SHP77 (cell line): ENCODE measurements around the gene PALLD.
"Not testable (repeated sequence)": the region's sequence is repeated elsewhere in the genome, so short reads cannot be mapped to it uniquely, and the experiment has no call there.

Experiments used
- DNase-seq, 2 experiments: peaks; one replicate each; lab custom pipeline; 2025; lab: John Stamatoyannopoulos, UW

The PALLD gene

DNA sequence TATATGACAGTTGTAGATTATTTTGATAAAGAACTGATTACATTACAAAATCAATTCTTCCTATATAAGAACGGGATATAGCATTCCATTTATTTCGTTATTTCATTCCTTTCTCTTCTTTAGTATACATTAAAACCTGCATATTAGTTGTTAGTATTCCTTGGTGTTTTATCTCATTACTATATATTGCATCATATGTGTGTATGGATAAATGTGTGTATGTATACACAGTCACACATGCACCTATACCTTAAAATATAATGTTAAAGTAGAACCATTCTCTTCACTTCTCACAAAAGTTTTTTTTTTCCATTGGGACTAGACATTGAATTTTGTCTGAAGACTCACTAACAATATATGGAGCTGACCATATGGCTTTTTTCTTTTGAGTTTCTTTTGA lies 5.3 kb upstream of the PALLD start:
- DNase-seq: no peak

DNA sequence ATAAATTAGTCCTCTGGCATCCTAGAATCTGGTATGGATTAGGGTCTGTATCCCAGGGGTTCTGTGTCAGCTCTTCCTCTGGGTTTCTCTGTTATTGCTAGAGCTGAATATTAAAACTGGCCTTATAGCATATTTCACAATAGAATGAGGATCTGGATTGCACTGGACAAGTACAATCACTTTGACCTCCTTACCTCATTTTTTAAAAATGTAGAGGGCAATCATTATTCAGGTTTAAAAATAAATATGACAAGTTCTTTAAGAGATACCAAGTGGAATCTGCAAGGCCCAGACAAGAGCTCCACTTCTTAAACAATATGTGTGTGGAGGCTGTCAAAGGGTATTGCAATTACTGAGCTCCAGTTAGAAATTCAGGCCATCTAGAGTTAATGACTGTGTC lies 1.4 kb downstream of the PALLD start:
- no peak for DNase-seq

DNA sequence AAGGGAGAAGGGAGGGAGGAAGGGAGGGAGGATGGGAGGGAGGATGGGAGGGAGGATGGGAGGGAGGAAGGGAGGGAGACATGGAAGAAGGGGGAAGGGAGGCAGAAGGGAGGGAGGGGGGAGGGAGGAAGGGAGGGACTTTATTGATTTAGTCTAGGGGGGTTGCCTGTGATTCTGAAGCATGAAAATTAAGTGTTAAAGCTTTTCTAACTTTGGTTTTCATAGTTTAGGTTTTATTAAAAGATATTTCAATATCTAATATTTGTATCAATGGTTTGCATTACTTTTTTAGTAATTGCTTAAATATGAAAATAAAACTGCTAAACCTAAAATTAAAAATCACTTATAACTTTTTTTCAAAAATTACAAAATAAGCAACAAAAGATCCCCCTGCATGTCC lies 2.4 kb downstream of the PALLD start:
- DNase-seq: no peak

DNA sequence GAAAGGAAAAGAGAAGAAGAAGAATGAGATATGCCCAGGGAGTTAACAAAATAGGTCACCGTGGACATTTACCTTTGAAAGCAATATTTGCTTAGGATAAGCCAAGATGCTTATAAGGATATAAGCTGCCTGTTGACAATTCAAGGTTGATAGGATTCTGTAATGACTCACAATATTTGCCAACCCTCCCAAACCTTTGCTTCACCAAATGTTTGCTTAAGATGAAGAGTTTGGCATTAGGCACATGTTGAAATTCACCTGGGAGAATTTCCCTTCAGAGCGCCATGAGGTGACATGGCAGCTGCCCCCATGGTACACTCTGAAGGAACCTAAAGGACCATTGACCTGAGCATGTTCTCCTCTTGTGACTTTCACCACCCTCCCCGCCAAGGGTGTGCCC lies 4.6 kb downstream of the PALLD start:
- peak in 1 of 2 experiments; percentile 1 for DNase-seq

DNA sequence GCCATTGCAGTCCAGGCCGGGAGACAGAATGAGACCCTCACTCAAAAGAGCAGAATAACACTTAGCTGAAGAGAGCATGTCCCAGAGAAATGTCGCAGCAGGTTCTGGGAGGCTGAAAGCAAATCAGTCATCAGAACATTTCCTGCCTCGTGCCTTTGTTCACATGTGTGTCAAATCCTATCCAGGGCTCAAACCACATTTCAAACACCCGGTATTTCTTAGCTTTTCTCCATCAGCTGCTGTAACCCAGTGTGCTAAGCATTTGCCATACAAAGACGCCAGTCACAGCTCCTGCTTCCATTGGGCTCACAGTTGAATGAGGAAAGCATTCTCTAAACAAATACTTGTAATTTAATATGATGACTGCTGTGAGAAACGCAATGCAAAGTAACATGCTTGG lies 6.0 kb downstream of the PALLD start:
- no peak for DNase-seq

DNA sequence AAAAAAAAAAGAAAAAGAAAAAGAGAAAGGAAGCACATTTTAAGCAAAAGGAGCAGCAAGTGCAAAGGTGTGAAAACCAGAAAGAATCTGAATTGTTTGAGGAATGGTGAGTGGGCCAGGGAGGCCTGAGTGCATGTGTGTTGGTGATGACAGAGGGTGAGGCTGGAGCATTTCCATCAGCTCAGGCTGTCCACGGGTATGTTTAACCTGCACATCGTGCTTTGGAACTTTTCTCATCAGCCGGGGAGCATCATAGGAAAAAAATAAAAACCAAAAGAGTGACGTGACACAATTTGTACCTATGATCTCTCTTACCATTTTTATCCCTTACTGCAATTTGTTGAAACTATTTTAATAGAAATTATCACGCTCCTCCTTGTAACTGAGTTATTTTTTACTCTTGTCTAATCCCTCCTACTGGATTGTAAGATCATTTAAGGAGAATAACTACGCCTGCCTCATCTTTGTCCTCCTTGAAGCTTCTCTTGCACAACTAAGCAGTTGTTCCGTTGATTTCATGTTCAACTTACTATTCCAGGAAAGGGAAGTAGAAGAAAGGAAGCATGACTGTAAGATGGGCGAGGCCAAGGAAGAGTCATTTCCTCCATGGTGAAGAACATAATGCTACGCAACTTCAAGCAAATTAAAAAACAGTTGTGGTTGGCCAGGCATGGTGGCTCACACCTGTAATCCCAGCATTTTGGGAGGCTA lies 7.0 kb downstream of the PALLD start:
- no peak for DNase-seq

DNA sequence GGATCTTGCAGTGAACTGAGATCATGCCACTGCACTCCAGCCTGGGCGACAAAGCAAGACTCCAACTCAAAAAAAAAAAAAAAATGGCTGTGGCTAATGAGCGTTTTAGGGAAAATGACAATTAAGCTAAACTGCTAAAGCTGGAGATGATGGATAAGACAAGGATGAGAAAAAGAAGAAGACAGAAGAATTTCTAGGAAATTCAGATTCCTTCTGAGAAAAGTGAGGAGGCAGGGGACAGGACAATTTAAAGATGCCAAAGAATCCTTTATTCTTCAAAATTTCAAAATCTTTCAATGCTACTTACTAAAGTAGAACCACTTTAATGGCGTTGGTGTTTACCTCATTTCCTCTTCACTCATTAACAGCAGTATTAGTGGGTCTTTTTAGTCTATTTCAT lies 7.7 kb downstream of the PALLD start:
- no peak for DNase-seq

DNA sequence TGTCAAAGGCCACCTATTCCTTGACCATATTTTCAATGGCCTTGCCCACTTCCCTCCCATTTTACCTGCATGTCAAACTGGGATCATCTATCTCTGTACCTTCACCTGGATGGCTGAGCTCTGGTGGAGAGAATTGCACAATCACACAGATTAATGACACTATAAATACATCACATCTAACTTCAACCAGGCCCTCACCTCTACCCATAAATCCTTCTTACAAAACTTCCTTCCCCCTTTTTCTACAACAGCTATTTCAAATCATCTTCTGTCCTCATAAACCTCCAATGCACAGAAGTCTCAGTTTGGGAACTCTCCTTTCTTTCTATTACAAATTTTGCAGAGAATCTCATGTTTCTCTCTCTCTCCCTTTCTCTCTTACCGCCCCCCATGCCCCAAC lies 9.2 kb downstream of the PALLD start:
- DNase-seq: no peak

DNA sequence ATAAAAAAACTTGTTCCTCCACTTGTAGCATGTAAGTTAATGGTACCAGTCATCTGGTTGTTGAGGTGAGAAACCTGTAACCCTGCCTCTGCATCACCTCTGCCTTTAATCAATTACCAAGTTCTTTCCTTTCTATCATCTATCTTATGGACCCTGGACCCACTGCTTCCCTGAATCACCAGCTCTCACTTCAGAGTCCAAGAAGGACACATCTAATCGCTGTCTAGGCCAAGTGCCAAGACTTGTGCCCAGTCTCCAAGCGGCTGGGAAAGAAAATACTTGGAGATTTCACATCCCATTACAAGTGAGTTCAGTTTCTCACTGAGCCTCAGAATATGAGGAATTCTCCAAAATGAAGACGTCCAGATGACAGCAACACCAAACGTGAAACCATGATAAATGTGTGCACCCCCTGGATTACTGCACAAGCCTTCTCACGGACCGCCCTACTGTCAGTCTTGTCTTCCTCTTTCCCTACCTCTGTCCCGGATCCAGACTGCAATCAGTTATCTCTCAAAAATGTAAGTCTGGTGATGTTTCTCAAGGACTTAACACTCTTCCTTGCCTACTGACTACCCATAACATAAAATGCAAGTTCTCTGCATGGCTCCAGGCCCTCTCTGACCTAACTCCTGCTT lies 10.4 kb downstream of the PALLD start:
- no peak for DNase-seq

DNA sequence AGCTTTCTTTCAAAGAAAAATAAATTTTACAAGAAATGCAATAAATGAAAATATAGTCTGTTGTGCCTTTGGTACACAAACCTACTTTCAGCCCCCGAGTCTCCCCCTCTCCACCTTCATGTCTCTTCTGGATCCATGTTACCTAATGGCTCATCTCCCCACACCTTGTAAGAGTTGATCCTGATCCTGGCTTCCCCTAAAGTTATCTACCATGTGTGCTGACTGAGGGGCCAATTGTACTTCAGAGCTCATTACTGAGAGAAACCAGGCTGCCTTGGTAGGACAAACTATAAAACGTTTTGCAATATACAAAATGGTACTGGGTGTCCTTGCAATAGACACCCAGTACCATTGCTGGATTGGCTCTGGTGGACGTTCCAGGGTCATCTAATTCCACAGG lies 11.8 kb downstream of the PALLD start:
- no peak for DNase-seq

DNA sequence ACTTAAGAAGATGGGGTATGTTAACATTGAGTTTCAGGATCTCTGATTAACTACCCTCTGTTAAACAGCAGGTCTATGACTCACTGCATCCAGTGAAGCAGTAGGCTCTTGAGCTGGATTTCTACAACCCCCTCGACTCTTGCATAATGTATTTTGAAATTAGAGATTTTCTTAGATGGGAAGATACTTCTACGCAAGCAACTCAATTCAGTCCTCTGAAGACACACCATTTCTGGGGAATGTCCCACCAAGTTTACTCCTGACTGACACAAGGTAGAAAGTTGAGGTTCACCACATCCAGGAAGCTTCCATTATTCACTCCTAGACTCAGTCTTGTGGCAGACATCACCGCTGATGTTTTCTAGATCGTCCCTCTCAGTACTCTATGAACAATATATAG lies 12.9 kb downstream of the PALLD start:
- DNase-seq: no peak

DNA sequence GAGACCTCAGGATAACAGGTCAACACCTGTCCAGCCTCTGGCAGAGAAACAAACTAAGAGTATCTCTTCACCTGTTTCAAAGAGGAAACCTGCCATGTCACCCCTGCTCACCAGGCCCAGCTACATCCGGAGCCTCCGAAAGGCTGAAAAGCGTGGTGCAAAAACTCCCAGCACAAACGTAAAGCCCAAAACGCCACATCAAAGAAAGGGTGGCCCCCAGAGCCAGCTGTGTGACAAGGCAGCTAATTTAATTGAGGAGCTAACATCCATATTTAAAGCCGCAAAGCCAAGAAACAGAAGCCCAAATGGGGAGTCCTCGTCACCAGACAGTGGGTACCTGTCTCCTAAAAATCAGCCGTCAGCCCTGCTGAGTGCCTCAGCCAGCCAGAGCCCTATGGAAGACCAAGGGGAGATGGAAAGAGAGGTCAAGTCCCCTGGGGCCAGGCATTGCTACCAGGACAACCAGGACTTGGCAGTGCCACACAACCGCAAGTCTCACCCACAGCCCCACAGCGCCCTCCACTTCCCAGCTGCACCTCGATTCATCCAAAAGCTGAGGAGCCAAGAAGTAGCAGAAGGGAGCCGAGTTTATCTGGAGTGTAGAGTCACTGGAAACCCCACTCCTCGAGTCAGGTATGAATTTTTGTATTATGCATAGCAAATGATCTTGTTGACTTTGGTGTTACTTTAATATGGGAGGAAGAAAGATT lies 15.1 kb downstream of the PALLD start:
- no peak for DNase-seq

DNA sequence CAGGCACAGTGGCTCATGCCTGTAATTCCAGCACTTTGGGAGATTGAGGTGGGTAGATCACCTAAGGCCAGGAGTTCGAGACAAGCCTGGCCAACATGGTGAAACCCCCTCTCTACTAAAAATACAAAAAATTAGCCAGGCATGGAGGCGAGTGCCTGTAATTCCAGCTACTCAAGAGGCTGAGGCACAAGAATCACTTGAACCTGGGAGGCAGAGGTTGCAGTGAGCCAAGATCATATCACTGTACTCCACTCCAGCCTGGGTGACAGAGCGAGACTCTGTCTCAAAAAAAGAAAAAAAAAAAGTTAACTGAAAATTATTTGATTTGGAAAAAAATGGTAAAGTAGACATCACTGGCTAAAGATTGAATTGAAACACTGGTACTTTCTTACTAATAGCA lies 17.0 kb downstream of the PALLD start:
- DNase-seq: not testable (repeated sequence)

DNA sequence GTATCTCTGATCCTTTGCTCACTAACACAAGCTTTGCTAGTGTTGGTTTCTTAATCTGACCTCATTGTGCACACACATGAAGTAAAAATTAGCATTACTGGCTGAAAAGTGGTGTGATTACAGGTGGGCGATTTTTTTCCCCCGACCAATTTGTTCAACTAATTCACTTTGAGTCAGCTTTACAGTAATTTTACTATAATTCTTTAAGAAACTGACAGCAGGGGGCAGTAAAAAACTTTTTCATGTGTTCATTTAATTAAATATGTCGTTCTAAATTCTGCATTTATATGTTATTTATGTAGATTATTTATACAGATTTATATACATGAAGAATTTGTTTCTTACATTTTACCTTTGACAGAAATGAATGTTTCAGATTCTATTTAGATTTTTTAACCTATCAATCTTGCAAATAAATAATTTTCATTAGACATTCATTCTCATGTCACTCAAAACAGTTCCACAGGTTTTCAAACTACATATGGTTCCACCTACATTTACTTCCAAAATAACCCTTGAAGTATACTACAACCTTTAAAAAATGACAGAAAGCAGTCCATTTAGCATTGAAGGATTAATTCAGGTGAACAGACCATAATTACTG lies 17.5 kb downstream of the PALLD start:
- peak in 1 of 2 experiments; percentile 11 for DNase-seq

DNA sequence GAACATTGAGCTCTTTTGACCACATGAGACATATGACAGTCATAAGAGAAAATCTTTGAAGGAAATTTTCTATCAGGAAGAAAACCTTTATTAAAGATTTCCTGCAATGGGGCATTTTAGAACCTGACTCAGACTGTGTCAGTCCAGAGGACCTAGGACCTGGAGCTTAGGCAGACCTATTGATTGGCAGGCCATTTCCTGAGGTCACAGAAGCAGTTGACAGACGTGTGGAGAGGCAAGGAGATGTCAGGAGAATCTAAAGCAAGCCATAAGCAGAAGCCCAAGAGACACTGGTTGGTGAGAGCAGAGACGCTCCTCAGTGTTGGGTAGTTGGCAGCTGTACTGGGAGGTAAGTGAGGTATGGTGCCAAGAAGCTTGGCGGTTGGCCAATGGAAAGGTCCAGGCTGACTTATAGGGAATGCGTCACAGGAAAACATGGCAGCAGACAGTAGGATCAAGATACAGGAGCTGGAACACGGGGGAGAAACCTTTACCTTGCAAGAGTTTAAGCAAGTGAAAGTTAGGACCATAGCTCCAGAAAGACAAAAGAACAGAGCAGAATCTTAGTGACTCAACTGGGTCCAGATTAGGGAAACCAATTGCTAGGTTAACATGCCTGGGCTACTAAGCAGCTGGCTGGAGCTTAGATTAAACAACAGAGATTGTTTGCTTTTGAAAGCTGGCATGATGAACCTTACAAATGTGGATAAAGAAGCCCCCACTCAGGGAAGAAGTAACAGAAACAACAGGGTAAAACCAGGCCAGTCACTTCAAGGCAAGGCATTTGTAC lies 18.6 kb downstream of the PALLD start:
- DNase-seq: peak; percentile 66 to 79

DNA sequence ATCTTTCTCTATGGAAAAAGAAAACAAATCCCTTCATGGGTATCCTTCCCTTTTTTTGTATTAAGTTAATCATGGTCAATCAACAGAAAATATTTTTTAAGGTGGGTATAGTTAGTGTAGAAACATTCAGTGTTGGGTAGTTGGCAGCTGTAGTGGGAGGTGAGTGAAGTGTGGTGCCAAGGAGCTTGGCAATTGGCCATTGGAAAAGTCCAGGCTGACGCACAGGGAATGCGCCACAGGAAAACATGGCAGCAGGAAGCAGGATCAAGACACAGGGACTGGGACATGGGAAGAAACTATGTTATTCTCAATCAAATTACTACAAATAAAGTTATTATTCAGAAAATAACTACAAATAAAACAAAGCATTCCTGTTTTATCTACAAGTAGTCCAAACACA lies 20.0 kb downstream of the PALLD start:
- DNase-seq: no peak

DNA sequence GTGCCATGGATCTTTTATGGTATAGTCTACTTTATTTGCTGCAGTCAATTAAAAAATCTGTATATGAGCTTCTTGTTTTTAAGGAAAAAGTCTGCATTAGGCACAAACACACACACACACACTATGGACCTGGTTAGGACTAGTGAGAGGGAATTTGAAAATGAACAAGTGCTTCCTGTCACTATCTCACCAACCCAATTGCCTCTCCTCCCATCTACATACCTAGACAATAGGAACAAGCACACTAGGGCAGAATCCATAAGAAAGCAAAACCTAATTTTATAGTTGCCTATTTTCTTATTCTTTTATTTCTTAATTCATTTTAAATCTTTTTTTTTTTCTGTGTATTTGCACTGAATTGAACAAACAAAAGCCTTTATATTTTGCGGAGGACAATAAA lies 22.7 kb downstream of the PALLD start:
- no peak for DNase-seq

DNA sequence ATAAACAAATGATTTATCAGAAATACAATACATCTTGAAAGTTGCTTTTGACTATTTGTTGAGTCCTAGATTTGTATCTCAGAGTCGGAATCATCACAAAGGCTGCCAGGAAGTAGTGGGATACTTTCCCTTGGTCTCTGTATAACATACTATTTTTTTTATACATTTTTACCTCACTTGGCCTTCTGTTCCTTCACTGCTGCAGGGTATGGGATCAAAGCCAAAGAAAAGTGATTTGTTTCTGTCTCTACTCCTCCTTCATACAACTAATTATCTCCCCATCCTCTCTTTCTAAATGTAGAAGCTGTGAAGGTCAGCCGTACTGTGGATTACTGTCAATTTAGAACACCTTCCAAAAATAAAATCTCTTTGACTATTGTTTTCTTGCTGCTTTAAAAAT lies 24.9 kb downstream of the PALLD start:
- DNase-seq: no peak

DNA sequence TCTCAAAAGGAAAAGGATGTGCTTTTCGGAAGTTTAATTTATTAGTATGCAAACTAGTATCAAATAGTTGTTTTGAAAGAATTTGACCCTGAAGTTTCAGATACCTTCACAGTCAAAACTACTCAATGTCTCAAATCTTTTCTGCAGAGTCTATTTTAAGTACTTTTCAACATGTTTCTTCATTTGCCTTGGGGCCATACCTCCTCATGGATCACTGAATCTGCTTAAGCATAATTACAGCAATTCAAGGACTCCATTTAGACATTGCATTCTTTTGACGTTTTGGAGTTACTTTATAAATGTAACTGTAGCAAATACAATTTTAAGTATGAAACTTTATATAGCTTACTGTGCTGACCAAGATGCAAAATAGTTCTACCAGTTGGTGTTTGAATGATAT lies 25.5 kb downstream of the PALLD start:
- no peak for DNase-seq

DNA sequence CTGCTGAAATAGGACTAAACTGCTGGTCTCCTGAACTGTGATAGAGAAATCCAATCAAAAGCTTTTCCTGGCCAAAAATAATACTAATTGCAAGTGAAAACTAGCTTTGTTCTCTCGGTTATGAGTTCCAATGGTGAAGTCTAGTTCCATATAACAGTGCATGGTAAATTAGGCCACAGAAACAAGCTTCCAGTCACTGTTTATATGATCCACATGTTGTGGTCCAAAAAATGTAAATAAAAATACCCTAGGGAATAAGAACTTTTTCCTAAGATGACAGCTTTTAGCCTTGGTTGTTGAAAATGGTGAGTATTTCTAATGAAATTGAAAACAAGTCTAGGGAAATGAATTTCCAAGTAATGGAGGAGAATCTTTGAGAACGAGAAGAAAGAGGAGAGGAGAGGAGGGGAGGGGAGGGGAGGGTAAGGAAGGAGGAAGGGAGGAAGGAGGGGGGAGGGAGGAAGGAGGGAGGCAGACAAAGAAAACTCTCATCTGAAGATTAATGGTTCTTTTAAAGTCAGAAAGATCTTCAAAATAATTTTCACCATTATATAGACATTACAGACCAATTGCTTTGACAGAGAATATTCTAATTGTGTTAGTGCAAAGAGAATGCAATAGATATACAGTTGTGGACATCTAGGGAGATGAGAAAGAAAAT lies 26.1 kb downstream of the PALLD start:
- no peak for DNase-seq

DNA sequence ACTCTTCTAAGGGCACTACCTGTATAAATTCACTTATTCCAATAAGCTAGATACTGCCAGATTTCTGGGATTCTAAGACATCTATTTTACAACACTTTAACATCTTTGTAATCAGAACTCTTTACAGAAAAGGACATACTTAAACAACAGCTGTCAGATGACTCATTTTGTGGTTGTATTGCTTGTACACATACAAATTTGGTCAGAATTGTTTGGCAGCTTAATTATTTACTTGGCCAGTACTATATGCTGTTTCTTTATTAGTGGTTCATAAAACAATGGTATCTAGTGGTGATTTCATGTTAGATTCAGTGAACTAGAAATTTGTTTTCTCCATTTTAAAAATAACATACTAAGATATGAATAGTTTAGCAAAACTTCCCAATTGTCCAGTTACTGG lies 27.2 kb downstream of the PALLD start:
- no peak for DNase-seq

DNA sequence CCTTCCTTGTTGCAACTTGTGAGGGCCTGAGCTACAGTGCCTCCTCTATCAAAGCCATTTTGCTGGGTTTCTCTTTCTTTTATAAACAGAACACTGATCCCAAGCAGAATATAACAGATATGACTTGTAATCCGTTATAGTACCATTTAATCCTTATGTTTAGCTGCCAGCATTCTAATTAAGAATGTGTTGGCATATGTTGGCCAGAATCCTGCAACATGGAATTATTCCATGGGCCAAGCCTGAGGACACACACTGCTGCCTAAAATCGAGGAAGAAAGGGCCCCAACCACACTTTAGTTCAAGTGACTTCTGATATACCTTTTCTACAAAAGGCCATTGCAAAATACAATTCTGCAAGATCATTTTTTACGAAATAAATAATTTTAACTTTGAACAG lies 28.0 kb downstream of the PALLD start:
- no peak for DNase-seq
